IMR-90 (cell line): ENCODE results near the gene FAM76A. TPM values are rescaled to one million over a fixed set of nuclear protein-coding genes. Genes with fewer than 3 reads are reported as not detected.

Experiments used
- ATAC-seq: fragments of 200-7000 bp; cut with Tn5 transposase; 2 replicates; pipeline ENCODE4 v1.9.1; 2020; ENCODE audit warnings: low read depth, mild to moderate bottlenecking, moderate library complexity
- BruUV-seq: library from RNA; stranded (reverse); fragments of 400-500 nt; replicated peaks from 2 replicates; lab custom pipeline; 2021; lab: Mats Ljungman, UMichigan
- CTCF ChIA-PET: fragments of 300-600 bp; formaldehyde crosslinking; extraction: SDS; loops from one replicate; lab custom pipeline; 2021; ENCODE audit warnings: antibody characterized with exemption; lab: Yijun Ruan, JAX
- POLR2A ChIA-PET: fragments of 300-600 bp; sonication (Branson Sonifier 250); formaldehyde crosslinking; loops from one replicate; lab custom pipeline; 2022; ENCODE audit warnings: antibody characterized with exemption; ENCODE audit not compliant: unreplicated experiment; lab: Charles Lee
- DNase-seq: peaks from one replicate; pipeline ENCODE4 v3.0.0; 2013
- H2AFZ ChIP-seq: replicated peaks from 2 replicates; pipeline ENCODE3; 2013; ENCODE audit warnings: low read length, mild to moderate bottlenecking; ENCODE audit not compliant: poor library complexity
- H2AK5ac ChIP-seq: 2 replicates; pipeline ENCODE4 v1.6.1; 2013; ENCODE audit warnings: low read depth, low read length, inconsistent platforms
- H2AK9ac ChIP-seq: replicated peaks from 2 replicates; pipeline ENCODE3; 2013; ENCODE audit warnings: mild to moderate bottlenecking, low read depth, low read length, moderate library complexity; ENCODE audit not compliant: poor library complexity
- H2BK120ac ChIP-seq: 2 replicates; pipeline ENCODE4 v1.6.1; 2013; ENCODE audit warnings: low read depth, low read length, inconsistent platforms
- H2BK15ac ChIP-seq: 3 replicates; pipeline ENCODE4 v1.6.1; 2013; ENCODE audit warnings: low read depth, low read length, inconsistent platforms
- H2BK20ac ChIP-seq: 2 replicates; pipeline ENCODE4 v1.6.1; 2013; ENCODE audit warnings: low read depth, mild to moderate bottlenecking, inconsistent platforms, low read length, moderate library complexity
- H2BK5ac ChIP-seq: 2 replicates; pipeline ENCODE4 v1.6.1; 2013; ENCODE audit warnings: mild to moderate bottlenecking, low read depth, low read length, inconsistent platforms; ENCODE audit not compliant: poor library complexity, severe bottlenecking
- H3K14ac ChIP-seq: replicated peaks from 2 replicates; pipeline ENCODE4 v1.6.1; 2013; ENCODE audit warnings: low read depth, low read length, inconsistent platforms
- H3K18ac ChIP-seq: 2 replicates; pipeline ENCODE4 v1.6.1; 2013; ENCODE audit warnings: low read depth, low read length, control low read depth
- H3K23ac ChIP-seq: 2 replicates; pipeline ENCODE4 v1.6.1; 2013; ENCODE audit warnings: low read depth, low read length, inconsistent platforms
- H3K27ac ChIP-seq: 2 replicates; pipeline ENCODE4 v1.5.1; 2013; ENCODE audit warnings: mild to moderate bottlenecking, control low read depth, low read length; ENCODE audit not compliant: insufficient read depth
- H3K27me3 ChIP-seq: 2 replicates; pipeline ENCODE4 v1.6.1; 2013; ENCODE audit warnings: low read length; ENCODE audit not compliant: control insufficient read depth, insufficient read depth
- H3K36me3 ChIP-seq: 2 replicates; pipeline ENCODE4 v1.6.1; 2013; ENCODE audit warnings: low read length, mixed read lengths; ENCODE audit not compliant: control insufficient read depth, insufficient read depth
- H3K4ac ChIP-seq: 2 replicates; pipeline ENCODE4 v1.6.1; 2013; ENCODE audit warnings: low read depth, low read length, inconsistent platforms
- H3K4me1 ChIP-seq: 2 replicates; pipeline ENCODE4 v1.6.1; 2013; ENCODE audit warnings: low read length, mixed read lengths; ENCODE audit not compliant: control insufficient read depth, insufficient read depth
- H3K4me2 ChIP-seq: 2 replicates; pipeline ENCODE4 v1.6.1; 2013; ENCODE audit warnings: low read depth, mild to moderate bottlenecking, control low read depth, low read length, moderate library complexity
- H3K4me3 ChIP-seq: 2 replicates; pipeline ENCODE4 v1.5.1; 2013; ENCODE audit warnings: low read depth, mild to moderate bottlenecking, control low read depth, low read length, moderate library complexity; ENCODE audit not compliant: insufficient read depth
- H3K56ac ChIP-seq: 2 replicates; pipeline ENCODE4 v1.6.1; 2013; ENCODE audit warnings: low read length, inconsistent platforms; ENCODE audit not compliant: insufficient read depth; ENCODE audit errors: extremely low read depth
- H3K79me1 ChIP-seq, 2 experiments: 2 replicates each; pipeline ENCODE4 v1.6.1; 2013; ENCODE audit warnings: low read length in 2 of 2, inconsistent platforms in 1 of 2, low read depth in 1 of 2
- H3K9ac ChIP-seq: 2 replicates; pipeline ENCODE4 v1.6.1; 2013; ENCODE audit warnings: low read depth, low read length, control low read depth
- H3K9me1 ChIP-seq: 2 replicates; pipeline ENCODE4 v1.6.1; 2013; ENCODE audit warnings: low read length, inconsistent platforms; ENCODE audit not compliant: insufficient read depth
- H3K9me3 ChIP-seq: 2 replicates; pipeline ENCODE4 v1.6.1; 2013; ENCODE audit warnings: low read length; ENCODE audit not compliant: control insufficient read depth, insufficient read depth
- H4K20me1 ChIP-seq: 2 replicates; pipeline ENCODE4 v1.6.1; 2013; ENCODE audit warnings: low read length, inconsistent platforms; ENCODE audit not compliant: insufficient read depth
- H4K5ac ChIP-seq: 2 replicates; pipeline ENCODE4 v1.6.1; 2013; ENCODE audit warnings: mild to moderate bottlenecking, low read depth, low read length, control low read depth
- H4K8ac ChIP-seq, 2 experiments: 2 replicates each; pipeline ENCODE4 v1.6.1; 2013; ENCODE audit warnings: low read depth in 2 of 2, low read length in 2 of 2, control low read depth in 1 of 2, inconsistent platforms in 1 of 2
- H4K91ac ChIP-seq: 2 replicates; pipeline ENCODE4 v1.6.1; 2013; ENCODE audit warnings: low read depth, low read length, inconsistent platforms; ENCODE audit not compliant: insufficient read depth
- MAFK ChIP-seq: IDR thresholded peaks from 2 replicates; pipeline ENCODE4 v1.6.1; 2012; ENCODE audit warnings: low read depth, low read length, improper control_type of control experiment
- MAZ ChIP-seq: IDR thresholded peaks from 2 replicates; pipeline ENCODE4 v1.6.1; 2012; ENCODE audit warnings: low read depth, mild to moderate bottlenecking, low read length, improper control_type of control experiment, moderate library complexity, borderline replicate concordance
- NFE2L2 ChIP-seq: fragments of 150-350 bp; IDR thresholded peaks from 2 replicates; pipeline ENCODE4 v1.6.1; 2016; ENCODE audit warnings: low read depth, mild to moderate bottlenecking, low read length
- RFX5 ChIP-seq: IDR thresholded peaks from 2 replicates; pipeline ENCODE4 v1.8.0; 2012; ENCODE audit warnings: low read depth, mild to moderate bottlenecking, low read length, moderate library complexity
- WGBS, 2 experiments: methylation state at CpG; one replicate each; pipeline versions ENCODE4 v1.1.5 to v1.1.7; 2013; ENCODE audit warnings: missing lambda C conversion rate in 2 of 2; ENCODE audit not compliant: insufficient read length in 1 of 2; ENCODE audit errors: extremely low coverage in 2 of 2; 5-methylcytosine and 5-hydroxymethylcytosine counted together
- dilution Hi-C: fragments of 300-500 bp; cut with HindIII; formaldehyde crosslinking; loops from one replicate; pipeline ENCODE4 v1.14.3; 2018; ENCODE audit warnings: low sequenced_read_pairs; ENCODE audit not compliant: unreplicated experiment
- in situ Hi-C: fragments of 300-500 bp; cut with MboI; formaldehyde crosslinking; loops from 3 replicates; pipeline ENCODE4 v1.14.3; 2019; ENCODE audit warnings: low sequenced_read_pairs, inconsistent platforms, mixed read lengths
- intact Hi-C: fragments of 100-400 bp; cut with micrococcal nuclease; formaldehyde crosslinking; loops from 2 replicates; pipeline ENCODE4 v1.10.0; 2022
- polyA plus RNA-seq, 3 experiments: library from polyadenylated mRNA; depleted of rRNA; stranded (reverse); fragments of >200 nt; gene quantifications; 2 replicates each; pipeline ENCODE4 v1.2.3, GENCODE V29; 2012; ENCODE audit warnings: low replicate concordance in 1 of 3
- total RNA-seq: library from RNA; depleted of rRNA; stranded (reverse); fragments of >200 nt; gene quantifications from 2 replicates; pipeline ENCODE4 v1.2.3, GENCODE V29; 2012

Gene FAM76A
- total and polyA plus RNA-seq, 2 of the 4 experiments (the other 2 are of a cell fraction), result 2.3 to 10.0 TPM

GRCh38 chr1:27741121-27741520, 15.4 kb downstream of the FAM76A start:
- no peak overlapping the region for H4K5ac ChIP-seq
- H2BK20ac ChIP-seq, result no peak overlapping the region
- H3K79me1 ChIP-seq, result 0 out of 4 replicates have a peak, but pooled peaks cover 0 to 5% of the 10 kb centered on the region in 2 experiments
- H3K4me3 ChIP-seq, result no peak overlapping the region
- DNase-seq (no peak), ATAC-seq (no peak)
- no peak overlapping the region for H2AK9ac ChIP-seq
- H2BK120ac ChIP-seq, result no peak overlapping the region
- no peaks in the 10 kb centered on the region for H3K9me3 ChIP-seq
- H3K27me3 ChIP-seq, result no peaks in the 10 kb centered on the region
- no peak overlapping the region for H3K56ac ChIP-seq
- peaks cover 24% of the 10 kb centered on the region for H3K36me3 ChIP-seq
- intact Hi-C loops (no loop called here), in situ Hi-C loops (no loop called here), dilution Hi-C loops (no loop called here)
- 90% methylated on average over 3 of the region's 6 CpGs; no CpG with 5 or more reads in 1 of the 2 experiments for WGBS, 2 experiments
- TF ChIP-seq RFX5 (no peak), MAFK (no peak), MAZ (no peak), NFE2L2 (no peak)
- H4K91ac ChIP-seq, result no peak overlapping the region
- no peaks in the 10 kb centered on the region for H3K4me1 ChIP-seq
- H2AK5ac ChIP-seq, result no peak overlapping the region
- H2BK15ac ChIP-seq, result no peak overlapping the region
- ChIA-PET POLR2A (no interaction called here), CTCF (interaction anchor here (0.6 kb wide), 1 partner anchor 13 kb away, joined by 3 read pairs; no protein-coding TSS in a partner anchor)
- H3K18ac ChIP-seq, result no peak overlapping the region
- no peak overlapping the region for H2BK5ac ChIP-seq
- no peak overlapping the region for H3K27ac ChIP-seq
- no peak overlapping the region for H4K8ac ChIP-seq
- no peaks in the 10 kb centered on the region for H4K20me1 ChIP-seq
- H3K9me1 ChIP-seq, result no peaks in the 10 kb centered on the region
- no peak overlapping the region for H3K4me2 ChIP-seq
- no peak overlapping the region for H3K14ac ChIP-seq
- H2AFZ ChIP-seq, result no peak overlapping the region
- H3K23ac ChIP-seq, result no peak overlapping the region
- H3K4ac ChIP-seq, result no peak overlapping the region
- no TSS peak for BruUV-seq
- no peak overlapping the region for H3K9ac ChIP-seq
